ENCODE measurements around the gene MAP3K14. TPM values are rescaled to one million over a fixed set of nuclear protein-coding genes. Genes with fewer than 3 reads are reported as not detected.
A peak's percentile ranks its signal among the peaks of the same experiment; 100 is the strongest.

Gene MAP3K14
- 9.9 TPM for total RNA-seq
- long read RNA-seq, full-length matches to known transcripts, result 7 of 27 reads
- long read RNA-seq, partial matches to known transcripts, result 10 of 27 reads
- long read RNA-seq, other reads (novel, unspliced or antisense), result 10 of 27 reads

- peak within 1 kb of the TSS; percentile 94 for H3K27ac ChIP-seq
- peaks cover 62% of the 10 kb centered on the region for H3K4me1 ChIP-seq
- no peak for TF ChIP-seq CTCF (IDR thresholded peaks at IDR 0.05)
- H3K4me3 ChIP-seq, result peak within 1 kb of the TSS; percentile 91
- intact Hi-C loops (cut with DNase I), result no loop called here
- DNase-seq (peak; percentile 92), ATAC-seq (peak; percentile 71)
- H3K27me3 ChIP-seq, result no peaks in the 10 kb centered on the region
- H3K36me3 ChIP-seq, result no peaks in the 10 kb centered on the region
- H3K9me3 ChIP-seq, result no peaks in the 10 kb centered on the region
Observed at GRCh38 chr17:45316434-45317110, at the start of gene MAP3K14. Gene MAP3K14, minus strand, starts transcription at chr17:45317020. Its CDS starts 26,275 bp downstream, at chr17:45290745.

GRCh38 chr17:45366049-45366448 lies 49.2 kb upstream of the MAP3K14 start:
- ATAC-seq (no peak), DNase-seq (peak; percentile 17)
- Histone ChIP-seq H3K4me1 (peaks cover 4% of the 10 kb centered on the region), H3K9me3 (no peaks in the 10 kb centered on the region), H3K27me3 (no peaks in the 10 kb centered on the region), H3K4me3 (no peak overlapping the region), H3K36me3 (no peaks in the 10 kb centered on the region), H3K27ac (no peak overlapping the region)
- intact Hi-C loops (cut with DNase I), result no loop called here
- TF ChIP-seq CTCF (IDR thresholded peaks at IDR 0.05), result no peak

GRCh38 chr17:45364531-45365390 lies 47.9 kb upstream of the MAP3K14 start:
- peak; percentile 19 for ATAC-seq
- Histone ChIP-seq H3K4me3 (no peak overlapping the region), H3K27ac (no peak overlapping the region), H3K9me3 (no peaks in the 10 kb centered on the region), H3K27me3 (no peaks in the 10 kb centered on the region), H3K36me3 (no peaks in the 10 kb centered on the region), H3K4me1 (no peaks in the 10 kb centered on the region)
- intact Hi-C loops (cut with DNase I), result no loop called here
- DNase-seq, result peak; percentile 35
- TF ChIP-seq CTCF (IDR thresholded peaks at IDR 0.05), result no peak

- peak; percentile 15 for DNase-seq
- TF ChIP-seq CTCF (IDR thresholded peaks at IDR 0.05), result no peak
- Histone ChIP-seq H3K4me3 (no peak overlapping the region), H3K27me3 (no peaks in the 10 kb centered on the region), H3K27ac (no peak overlapping the region), H3K36me3 (no peaks in the 10 kb centered on the region), H3K4me1 (no peaks in the 10 kb centered on the region), H3K9me3 (no peaks in the 10 kb centered on the region)
- intact Hi-C loops (cut with DNase I), result no loop called here
- ATAC-seq, result no peak
Observed at GRCh38 chr17:45363498-45363897, 46.7 kb upstream of the MAP3K14 start.

- no peak for TF ChIP-seq CTCF (IDR thresholded peaks at IDR 0.05)
- ATAC-seq (no peak), DNase-seq (peak; percentile 44)
- no peaks in the 10 kb centered on the region for H3K4me1 ChIP-seq
- intact Hi-C loops (cut with DNase I), result no loop called here
- no peaks in the 10 kb centered on the region for H3K27me3 ChIP-seq
- H3K36me3 ChIP-seq, result no peaks in the 10 kb centered on the region
- H3K9me3 ChIP-seq, result no peaks in the 10 kb centered on the region
- H3K4me3 ChIP-seq, result no peak overlapping the region
- H3K27ac ChIP-seq, result no peak overlapping the region
Observed at GRCh38 chr17:45361976-45362375, 45.2 kb upstream of the MAP3K14 start.

Data from upper lobe of right lung (tissue), 1 donor.